HG02642 (cell line): Measurements from ENCODE around the gene EFHD2.
"Not testable (repeated sequence)": the region's sequence is repeated elsewhere in the genome, so short reads cannot be mapped to it uniquely, and the experiment has no call there.

Source experiments
- ATAC-seq: cut with Tn5 transposase; IDR thresholded peaks from one replicate; pipeline ENCODE4 v1.9.1; 2021; ENCODE audit warnings: mild to moderate bottlenecking; ENCODE audit not compliant: unreplicated experiment, poor library complexity

EFHD2 gene

GRCh38 chr1:15409388-15410222 is at the start of gene EFHD2:
Gene EFHD2, plus strand, starts transcription at chr1:15409888. Its CDS starts 84 bp downstream, at chr1:15409972.
- ATAC-seq, result peak; percentile 84

GRCh38 chr1:15360700-15361099 is 49.0 kb upstream of the EFHD2 start:
- no peak for ATAC-seq

- ATAC-seq, result no peak
Observed at GRCh38 chr1:15362096-15362736, 47.5 kb upstream of the EFHD2 start.

- ATAC-seq, result no peak
Observed at GRCh38 chr1:15362737-15363128, 47.0 kb upstream of the EFHD2 start.

GRCh38 chr1:15364740-15365139 is 44.9 kb upstream of the EFHD2 start:
- no peak for ATAC-seq

GRCh38 chr1:15368888-15369287 is 40.8 kb upstream of the EFHD2 start:
- ATAC-seq, result no peak

GRCh38 chr1:15370268-15370667 is 39.4 kb upstream of the EFHD2 start:
- no peak for ATAC-seq

GRCh38 chr1:15370781-15371520 is 38.7 kb upstream of the EFHD2 start:
- ATAC-seq, result no peak

GRCh38 chr1:15371610-15372545 is 37.8 kb upstream of the EFHD2 start:
- no peak for ATAC-seq

GRCh38 chr1:15378729-15379128 is 31.0 kb upstream of the EFHD2 start:
- ATAC-seq, result no peak

- ATAC-seq, result not testable (repeated sequence)
Observed at GRCh38 chr1:15379151-15379550, 30.5 kb upstream of the EFHD2 start.

- no peak for ATAC-seq
Observed at GRCh38 chr1:15380601-15381508, 28.8 kb upstream of the EFHD2 start.

GRCh38 chr1:15381805-15382204 is 27.9 kb upstream of the EFHD2 start:
- ATAC-seq, result no peak

- ATAC-seq, result no peak
Observed at GRCh38 chr1:15382601-15383518, 26.8 kb upstream of the EFHD2 start.

- ATAC-seq, result no peak
Observed at GRCh38 chr1:15383810-15384209, 25.9 kb upstream of the EFHD2 start.

GRCh38 chr1:15384301-15384901 is 25.3 kb upstream of the EFHD2 start:
- peak; percentile 70 for ATAC-seq

- ATAC-seq, result no peak
Observed at GRCh38 chr1:15385420-15385819, 24.3 kb upstream of the EFHD2 start.
